Glutamatergic neuron (in vitro differentiated cells): Measurements from ENCODE around the gene OPRM1. TPM values are rescaled to one million over a fixed set of nuclear protein-coding genes. Genes with fewer than 3 reads are reported as not detected.

ENCODE experiments used
- DNase-seq: peaks from one replicate; pipeline ENCODE4 v3.0.0; 2022
- H3K27ac Mint-ChIP-seq: one replicate; pipeline ENCODE4 v1.8.0; 2020; ENCODE audit warnings: mild to moderate bottlenecking, mixed read lengths, inconsistent platforms; ENCODE audit not compliant: unreplicated experiment
- H3K27me3 Mint-ChIP-seq: one replicate; pipeline ENCODE4 v1.8.0; 2020; ENCODE audit warnings: mild to moderate bottlenecking, moderate library complexity, mixed read lengths, inconsistent platforms; ENCODE audit not compliant: unreplicated experiment
- H3K36me3 Mint-ChIP-seq: one replicate; pipeline ENCODE4 v1.8.0; 2020; ENCODE audit warnings: mild to moderate bottlenecking, mixed read lengths, inconsistent platforms; ENCODE audit not compliant: unreplicated experiment
- H3K4me1 Mint-ChIP-seq: one replicate; pipeline ENCODE4 v1.8.0; 2020; ENCODE audit warnings: mild to moderate bottlenecking, low read depth, mixed read lengths, inconsistent platforms; ENCODE audit not compliant: unreplicated experiment
- H3K4me3 Mint-ChIP-seq: one replicate; pipeline ENCODE4 v1.8.0; 2020; ENCODE audit warnings: mild to moderate bottlenecking, mixed read lengths, inconsistent platforms; ENCODE audit not compliant: unreplicated experiment
- H3K9me3 Mint-ChIP-seq: one replicate; pipeline ENCODE4 v1.8.0; 2020; ENCODE audit warnings: mild to moderate bottlenecking, moderate library complexity, mixed read lengths, inconsistent platforms; ENCODE audit not compliant: unreplicated experiment
- total RNA-seq: library from RNA; stranded (reverse); fragmentation: NEBNext Ultra II Directional; extraction: Animal tissue kit (Norgen Biotek cat#: 25700); gene quantifications from one replicate; pipeline ENCODE4 v1.2.1, GENCODE V29; 2021; ENCODE audit not compliant: unreplicated experiment
- TF ChIP-seq, protein P1 (sequence below): fragments of 200-600 bp; sonication (generic); IDR thresholded peaks from one replicate; pipeline ENCODE4 v1.5.0; 2021; ENCODE audit not compliant: partially characterized antibody, unreplicated experiment

OPRM1 gene
- total RNA-seq, 1 donor from 2014 or later: not detected

DNA sequence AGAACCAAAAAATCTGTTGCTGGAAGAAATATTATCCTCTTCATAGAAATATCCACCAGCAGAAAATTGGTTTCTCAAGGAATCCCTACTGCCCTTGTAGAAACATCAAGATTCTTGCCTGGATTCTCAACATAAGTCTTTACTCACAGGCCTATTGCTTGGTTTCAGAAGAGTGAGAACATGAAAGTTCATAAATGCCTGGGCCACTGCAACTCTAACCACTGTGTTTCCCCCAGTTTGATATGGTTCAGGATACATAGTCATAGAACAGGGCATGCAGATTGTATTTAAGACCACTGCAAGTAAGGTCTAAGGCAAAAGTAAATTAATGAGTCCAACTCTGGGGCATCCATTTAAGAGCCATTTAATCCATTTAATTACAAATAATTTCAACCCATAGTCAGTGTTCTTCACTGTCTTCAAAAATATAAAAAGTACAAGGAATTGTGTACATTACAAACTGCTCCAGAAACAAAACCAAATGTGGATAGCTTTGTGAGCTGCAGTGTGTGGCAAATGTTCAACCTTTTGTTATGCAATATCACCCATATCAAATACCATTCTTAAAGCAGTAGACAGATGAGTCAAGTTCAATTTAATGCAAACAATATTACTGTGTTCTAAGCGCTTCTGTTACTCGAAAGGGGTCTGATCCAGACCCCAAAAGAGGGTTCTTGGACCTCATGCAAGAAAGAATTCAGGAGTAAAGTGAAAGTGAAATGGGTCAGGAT is 83.3 kb downstream of the OPRM1 start:
- H3K27ac Mint-ChIP-seq: no peak overlapping the region
- no peaks in the 10 kb centered on the region for H3K4me1 Mint-ChIP-seq
- H3K27me3 Mint-ChIP-seq: peaks cover 3% of the 10 kb centered on the region
- H3K36me3 Mint-ChIP-seq: no peaks in the 10 kb centered on the region
- H3K4me3 Mint-ChIP-seq: no peak overlapping the region
- DNase-seq: no peak
- TF ChIP-seq, protein P1, sequence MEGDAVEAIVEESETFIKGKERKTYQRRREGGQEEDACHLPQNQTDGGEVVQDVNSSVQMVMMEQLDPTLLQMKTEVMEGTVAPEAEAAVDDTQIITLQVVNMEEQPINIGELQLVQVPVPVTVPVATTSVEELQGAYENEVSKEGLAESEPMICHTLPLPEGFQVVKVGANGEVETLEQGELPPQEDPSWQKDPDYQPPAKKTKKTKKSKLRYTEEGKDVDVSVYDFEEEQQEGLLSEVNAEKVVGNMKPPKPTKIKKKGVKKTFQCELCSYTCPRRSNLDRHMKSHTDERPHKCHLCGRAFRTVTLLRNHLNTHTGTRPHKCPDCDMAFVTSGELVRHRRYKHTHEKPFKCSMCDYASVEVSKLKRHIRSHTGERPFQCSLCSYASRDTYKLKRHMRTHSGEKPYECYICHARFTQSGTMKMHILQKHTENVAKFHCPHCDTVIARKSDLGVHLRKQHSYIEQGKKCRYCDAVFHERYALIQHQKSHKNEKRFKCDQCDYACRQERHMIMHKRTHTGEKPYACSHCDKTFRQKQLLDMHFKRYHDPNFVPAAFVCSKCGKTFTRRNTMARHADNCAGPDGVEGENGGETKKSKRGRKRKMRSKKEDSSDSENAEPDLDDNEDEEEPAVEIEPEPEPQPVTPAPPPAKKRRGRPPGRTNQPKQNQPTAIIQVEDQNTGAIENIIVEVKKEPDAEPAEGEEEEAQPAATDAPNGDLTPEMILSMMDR: no peak
- H3K9me3 Mint-ChIP-seq: no peaks in the 10 kb centered on the region

DNA sequence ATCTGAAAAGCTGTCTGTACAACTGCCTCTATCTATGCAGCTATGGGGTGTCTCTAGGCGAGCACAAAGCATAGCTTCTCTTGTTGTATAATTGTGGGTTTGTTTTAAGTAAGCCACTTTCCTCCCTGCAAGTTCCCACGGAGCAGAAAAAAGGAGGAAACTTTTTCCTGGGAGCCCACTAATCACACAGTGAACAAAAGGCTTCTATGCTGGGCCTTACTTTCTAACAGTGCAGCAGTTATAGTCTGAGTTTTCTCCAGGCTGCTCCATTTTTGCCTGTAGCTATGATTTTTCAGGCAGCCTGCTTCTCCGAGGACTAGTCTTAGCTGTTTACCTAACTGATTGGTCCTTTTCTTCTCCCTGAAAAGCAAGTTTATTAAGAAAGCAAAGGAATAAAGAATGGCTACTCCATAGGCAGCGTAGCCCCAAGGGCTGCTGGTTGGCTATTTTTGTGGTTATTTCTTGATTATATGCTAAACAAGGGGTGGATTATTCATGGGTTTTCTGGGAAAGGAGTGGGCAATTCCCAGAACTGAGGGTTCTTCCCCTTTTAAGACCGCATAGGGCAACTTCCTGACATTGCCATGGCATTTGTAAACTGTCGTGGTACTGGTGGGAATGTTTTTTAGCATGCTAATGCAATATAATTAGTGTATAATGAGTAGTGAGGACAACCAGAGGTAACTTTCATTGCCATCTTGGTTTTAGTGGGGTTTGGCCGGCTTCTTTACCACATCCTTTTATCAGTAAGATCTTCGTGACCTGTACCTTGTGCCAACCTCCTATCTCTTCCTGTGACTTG is 84.3 kb downstream of the OPRM1 start:
- no peaks in the 10 kb centered on the region for H3K9me3 Mint-ChIP-seq
- peaks cover 8% of the 10 kb centered on the region for H3K4me1 Mint-ChIP-seq
- peaks cover 3% of the 10 kb centered on the region for H3K27me3 Mint-ChIP-seq
- no peaks in the 10 kb centered on the region for H3K36me3 Mint-ChIP-seq
- TF ChIP-seq, protein P1: no peak
- no peak for DNase-seq
- H3K4me3 Mint-ChIP-seq: no peak overlapping the region
- H3K27ac Mint-ChIP-seq: no peak overlapping the region

DNA sequence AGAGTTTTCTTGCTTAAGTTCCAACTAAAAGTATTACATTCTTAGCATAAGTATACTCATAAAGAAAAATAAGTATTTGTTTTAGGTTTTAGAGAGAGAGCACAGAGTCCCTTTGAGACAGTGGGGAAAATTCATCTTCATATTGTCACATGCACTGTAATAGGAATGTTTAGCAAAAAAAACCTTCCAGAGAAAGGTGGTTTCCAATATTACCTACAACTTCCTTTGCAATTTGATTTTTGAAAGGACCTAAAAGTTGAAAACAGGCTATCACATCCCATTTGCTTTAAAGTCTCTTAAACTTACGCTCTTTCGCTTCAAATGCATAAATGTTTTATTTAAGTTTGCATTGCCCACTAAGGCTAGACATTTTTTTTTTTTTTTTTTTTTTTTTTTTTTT is 86.4 kb downstream of the OPRM1 start:
- no peak for DNase-seq
- Mint-ChIP-seq H3K27ac (no peak overlapping the region), H3K27me3 (peaks cover 3% of the 10 kb centered on the region), H3K4me3 (no peak overlapping the region), H3K9me3 (no peaks in the 10 kb centered on the region), H3K36me3 (no peaks in the 10 kb centered on the region), H3K4me1 (peaks cover 10% of the 10 kb centered on the region)
- TF ChIP-seq, protein P1: no peak

DNA sequence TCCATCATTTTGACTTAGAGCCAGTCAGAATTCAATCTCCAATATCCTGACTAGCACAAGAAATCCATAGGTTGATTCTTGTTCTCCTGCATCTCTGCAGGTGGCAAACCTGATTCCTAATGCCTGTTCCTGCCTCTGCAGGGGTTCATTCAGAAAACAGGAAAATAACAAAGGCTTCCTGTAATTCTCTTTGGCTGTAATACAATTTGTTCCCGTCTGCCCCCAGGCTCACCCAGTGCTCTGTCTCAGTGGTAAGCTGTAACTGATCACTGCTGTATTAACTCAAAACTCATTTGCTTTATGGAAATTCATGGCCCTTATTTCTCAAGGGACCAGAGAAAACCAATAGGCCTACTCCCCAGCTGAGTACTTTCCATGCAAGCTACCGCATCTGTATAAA is 88.6 kb downstream of the OPRM1 start:
- Mint-ChIP-seq H3K4me1 (peaks cover 10% of the 10 kb centered on the region), H3K27ac (no peak overlapping the region), H3K27me3 (peaks cover 3% of the 10 kb centered on the region), H3K9me3 (no peaks in the 10 kb centered on the region), H3K36me3 (no peaks in the 10 kb centered on the region), H3K4me3 (no peak overlapping the region)
- no peak for DNase-seq
- TF ChIP-seq, protein P1: no peak

DNA sequence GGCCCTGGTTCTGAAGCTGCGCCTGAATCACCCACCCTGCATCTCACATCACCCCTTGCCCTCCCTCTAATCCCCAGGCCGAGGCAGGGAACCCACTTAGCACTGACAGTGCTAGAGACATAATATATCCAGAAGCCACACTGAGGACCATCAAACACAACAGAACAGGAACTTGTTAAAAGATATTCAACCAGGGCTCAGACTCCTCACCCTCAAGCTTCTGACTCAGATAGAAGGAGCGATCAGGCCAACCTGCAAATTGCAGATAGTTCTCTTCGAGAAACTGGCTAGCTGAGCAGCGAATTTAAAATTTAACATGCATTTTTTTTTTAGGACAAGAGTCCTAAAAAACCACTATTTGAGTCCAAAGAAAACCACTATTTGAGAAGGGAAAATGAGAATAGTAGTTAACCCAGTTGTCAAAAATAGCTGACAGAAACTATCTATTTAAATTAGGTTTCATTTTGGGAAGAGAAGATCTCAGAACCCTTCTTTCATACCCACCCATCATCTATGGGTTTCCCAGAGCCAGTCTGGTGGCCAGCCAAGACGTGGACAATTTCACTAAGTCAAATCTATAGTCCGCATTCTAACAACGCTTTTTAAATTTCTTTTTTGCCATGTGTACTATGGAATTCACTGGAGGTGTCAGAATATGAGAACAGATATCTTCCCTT is 95.6 kb downstream of the OPRM1 start:
- Mint-ChIP-seq H3K4me3 (no peak overlapping the region), H3K36me3 (no peaks in the 10 kb centered on the region), H3K27ac (no peak overlapping the region), H3K27me3 (no peaks in the 10 kb centered on the region), H3K4me1 (no peaks in the 10 kb centered on the region), H3K9me3 (no peaks in the 10 kb centered on the region)
- DNase-seq: no peak
- TF ChIP-seq, protein P1: no peak
